Tibial nerve (tissue), 4 donors: ENCODE measurements around the gene NTF3. TPM values are rescaled to one million over a fixed set of nuclear protein-coding genes. Genes with fewer than 3 reads are reported as not detected.

Experiments used
- DNase-seq, 2 donors: peaks; one replicate each; pipeline ENCODE4 v3.0.0-alpha.2; 2019; ENCODE audit warnings: low spot score in 2 of 2
- H3K27ac ChIP-seq, 4 donors: fragments of 200-600 bp; sonication (generic) in 3 of 4; one replicate each; pipeline ENCODE4 v1.5.1; 2017 to 2019; ENCODE audit warnings: mild to moderate bottlenecking in 1 of 4
- H3K27me3 ChIP-seq, 2 donors: fragments of 200-600 bp; sonication (generic) in 1 of 2; one replicate each; pipeline versions ENCODE4 v1.5.1 to v1.6.0; 2017 to 2019
- H3K36me3 ChIP-seq, 3 donors: fragments of 200-600 bp; sonication (generic); one replicate each; pipeline ENCODE4 v1.5.1; 2018 to 2019
- H3K4me1 ChIP-seq, 4 donors: fragments of 200-600 bp; sonication (generic) in 3 of 4; one replicate each; pipeline ENCODE4 v1.5.1; 2017 to 2019
- H3K4me3 ChIP-seq, 4 donors: fragments of 200-600 bp; sonication (generic) in 3 of 4; one replicate each; pipeline ENCODE4 v1.5.1; 2017 to 2019; ENCODE audit warnings: mild to moderate bottlenecking in 1 of 4, moderate library complexity in 1 of 4
- H3K9me3 ChIP-seq, 4 donors: fragments of 200-600 bp; sonication (generic) in 3 of 4; one replicate each; pipeline ENCODE4 v1.5.1; 2017 to 2019
- EP300 ChIP-seq, 2 donors: sonication (generic); formaldehyde crosslinking; IDR thresholded peaks; one replicate each; pipeline ENCODE4 v1.6.1; 2017; ENCODE audit warnings: antibody characterized with exemption in 2 of 2, mild to moderate bottlenecking in 1 of 2
- POLR2A ChIP-seq, 2 donors: fragments of 450-650 bp; IDR thresholded peaks; one replicate each; pipeline ENCODE4 v1.6.1; 2017; ENCODE audit warnings: antibody characterized with exemption in 2 of 2, mild to moderate bottlenecking in 2 of 2, moderate library complexity in 2 of 2
- WGBS, 2 donors: methylation state at CpG; one replicate each; pipeline ENCODE4 v1.1.5; 2018; 5-methylcytosine and 5-hydroxymethylcytosine counted together
- total RNA-seq, 4 donors: library from RNA; depleted of rRNA; stranded (reverse); fragments of >200 nt; gene quantifications; one replicate each; pipeline ENCODE4 v1.1.0, GENCODE V29; 2016
- TF ChIP-seq, protein P1 (sequence below), 5 experiments: fragments of 200-600 bp in 3 of 5; fragments of 450-650 bp in 2 of 5; sonication (generic) in 3 of 5; IDR thresholded peaks; one replicate each; pipeline ENCODE4 v1.5.1; 2016 to 2019; ENCODE audit warnings: antibody characterized with exemption in 5 of 5, mild to moderate bottlenecking in 3 of 5, moderate library complexity in 2 of 5

NTF3 gene
- total RNA-seq, 4 donors from 2014 or later = 1.2 to 5.3 TPM; not detected in 2

DNA sequence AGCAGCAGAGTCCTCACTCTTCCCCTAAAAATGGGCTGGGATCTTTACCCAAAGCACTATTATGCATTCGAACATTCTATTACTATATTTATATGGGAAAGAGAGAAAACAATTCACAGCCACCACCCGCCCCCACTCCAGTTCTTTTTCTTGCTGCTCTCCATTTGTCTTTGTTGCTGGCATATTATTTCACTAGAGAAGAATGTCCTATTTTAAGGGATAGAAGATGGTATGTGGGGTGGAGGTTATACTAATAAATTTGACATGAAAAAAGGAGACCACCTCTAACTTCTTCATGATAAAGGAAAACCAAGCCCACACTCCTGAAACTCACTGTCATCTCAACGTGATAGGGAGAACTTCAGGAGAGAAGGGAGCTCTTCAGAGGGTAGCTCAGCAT is 28.5 kb upstream of the NTF3 start:
- TF ChIP-seq, protein P1, sequence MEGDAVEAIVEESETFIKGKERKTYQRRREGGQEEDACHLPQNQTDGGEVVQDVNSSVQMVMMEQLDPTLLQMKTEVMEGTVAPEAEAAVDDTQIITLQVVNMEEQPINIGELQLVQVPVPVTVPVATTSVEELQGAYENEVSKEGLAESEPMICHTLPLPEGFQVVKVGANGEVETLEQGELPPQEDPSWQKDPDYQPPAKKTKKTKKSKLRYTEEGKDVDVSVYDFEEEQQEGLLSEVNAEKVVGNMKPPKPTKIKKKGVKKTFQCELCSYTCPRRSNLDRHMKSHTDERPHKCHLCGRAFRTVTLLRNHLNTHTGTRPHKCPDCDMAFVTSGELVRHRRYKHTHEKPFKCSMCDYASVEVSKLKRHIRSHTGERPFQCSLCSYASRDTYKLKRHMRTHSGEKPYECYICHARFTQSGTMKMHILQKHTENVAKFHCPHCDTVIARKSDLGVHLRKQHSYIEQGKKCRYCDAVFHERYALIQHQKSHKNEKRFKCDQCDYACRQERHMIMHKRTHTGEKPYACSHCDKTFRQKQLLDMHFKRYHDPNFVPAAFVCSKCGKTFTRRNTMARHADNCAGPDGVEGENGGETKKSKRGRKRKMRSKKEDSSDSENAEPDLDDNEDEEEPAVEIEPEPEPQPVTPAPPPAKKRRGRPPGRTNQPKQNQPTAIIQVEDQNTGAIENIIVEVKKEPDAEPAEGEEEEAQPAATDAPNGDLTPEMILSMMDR (IDR thresholded peaks at IDR 0.05) = no peak
- TF ChIP-seq POLR2A (IDR thresholded peaks at IDR 0.05) (no peak), EP300 (IDR thresholded peaks at IDR 0.05) (no peak)
- Histone ChIP-seq H3K27ac (no peak overlapping the region), H3K27me3 (no peaks in the 10 kb centered on the region), H3K4me1 (no peaks in the 10 kb centered on the region), H3K36me3 (no peaks in the 10 kb centered on the region), H3K4me3 (no peak overlapping the region), H3K9me3 (no peaks in the 10 kb centered on the region)
- no peak for DNase-seq
- 42 to 53% methylated on average over 3 of the region's 3 CpGs for WGBS, 2 donors

GRCh38 chr12:5407034-5407856 is 24.7 kb upstream of the NTF3 start:
- DNase-seq = no peak
- H3K4me3 ChIP-seq = no peak overlapping the region
- no peak overlapping the region for H3K27ac ChIP-seq
- H3K4me1 ChIP-seq = no peaks in the 10 kb centered on the region
- peaks cover 0 to 8% (median 0%) of the 10 kb centered on the region in 4 donors for H3K9me3 ChIP-seq
- no peak for TF ChIP-seq POLR2A (IDR thresholded peaks at IDR 0.05)
- H3K36me3 ChIP-seq = no peaks in the 10 kb centered on the region
- H3K27me3 ChIP-seq = no peaks in the 10 kb centered on the region
- 44 to 51% methylated on average over 6 of the region's 6 CpGs for WGBS, 2 donors

DNA sequence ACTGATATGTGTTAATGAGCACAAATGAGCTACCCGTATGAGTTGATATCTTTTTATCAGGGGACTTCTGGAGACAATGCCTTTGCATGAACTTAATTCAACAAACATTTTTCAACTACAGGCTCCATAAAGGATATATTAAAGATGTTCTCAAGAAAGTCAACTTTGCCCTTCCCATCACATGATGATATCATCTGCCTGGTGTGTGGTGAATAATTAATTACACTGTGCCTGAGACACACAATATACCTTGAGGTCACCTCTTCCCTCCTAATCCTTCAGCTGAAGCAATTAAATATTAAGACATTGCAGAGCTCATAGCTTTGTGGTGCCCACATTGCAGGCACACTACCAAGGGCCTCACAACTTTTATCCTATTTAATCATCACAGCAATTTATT is 22.3 kb upstream of the NTF3 start:
- TF ChIP-seq EP300 (IDR thresholded peaks at IDR 0.05) (no peak), POLR2A (IDR thresholded peaks at IDR 0.05) (no peak)
- TF ChIP-seq, protein P1 (IDR thresholded peaks at IDR 0.05) = no peak
- no peaks in the 10 kb centered on the region for H3K4me1 ChIP-seq

GRCh38 chr12:5416571-5416970 is 15.3 kb upstream of the NTF3 start:
- no peak overlapping the region for H3K4me3 ChIP-seq
- WGBS, 2 donors = 88 to 89% methylated on average over 1 of the region's 1 CpG
- TF ChIP-seq EP300 (IDR thresholded peaks at IDR 0.05) = no peak
- TF ChIP-seq, protein P1 (IDR thresholded peaks at IDR 0.05) = no peak
- no peak for TF ChIP-seq POLR2A (IDR thresholded peaks at IDR 0.05)
- peaks cover 0 to 9% (median 0%) of the 10 kb centered on the region in 4 donors for H3K9me3 ChIP-seq
- H3K4me1 ChIP-seq = no peaks in the 10 kb centered on the region
- no peaks in the 10 kb centered on the region for H3K27me3 ChIP-seq
- DNase-seq = no peak
- H3K36me3 ChIP-seq = no peaks in the 10 kb centered on the region
- no peak overlapping the region for H3K27ac ChIP-seq

More for the DNA sequence above, 22.3 kb upstream of the NTF3 start:
- Histone ChIP-seq H3K36me3 (no peaks in the 10 kb centered on the region), H3K27me3 (no peaks in the 10 kb centered on the region), H3K27ac (no peak overlapping the region), H3K4me3 (no peak overlapping the region), H3K9me3 (peaks cover 0 to 9% (median 0%) of the 10 kb centered on the region in 4 donors)
- no peak for DNase-seq
- 60 to 70% methylated on average over 1 of the region's 1 CpG for WGBS, 2 donors

DNA sequence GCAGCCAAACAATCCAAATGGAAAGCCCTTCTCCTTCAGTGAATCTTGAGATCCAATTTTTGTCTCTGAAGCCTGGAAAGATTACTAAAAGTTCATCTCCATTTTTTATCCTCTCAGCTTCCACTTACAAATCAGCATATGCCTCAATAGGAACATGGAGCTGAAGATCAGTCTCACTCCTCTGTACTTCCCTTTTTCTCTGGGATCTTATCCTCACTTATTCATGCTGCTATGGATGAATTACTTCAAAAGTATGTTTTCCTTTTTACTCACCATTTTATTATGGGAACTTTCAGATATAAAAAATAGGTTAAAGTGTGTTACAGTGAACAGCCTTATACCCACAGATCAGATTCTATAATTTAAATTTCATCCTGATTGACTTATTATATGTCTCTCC is 14.4 kb upstream of the NTF3 start:
- Histone ChIP-seq H3K27me3 (no peaks in the 10 kb centered on the region), H3K36me3 (no peaks in the 10 kb centered on the region), H3K4me1 (no peaks in the 10 kb centered on the region), H3K27ac (no peak overlapping the region), H3K9me3 (peaks cover 0 to 6% (median 0%) of the 10 kb centered on the region in 4 donors), H3K4me3 (no peak overlapping the region)
- TF ChIP-seq, protein P1 (IDR thresholded peaks at IDR 0.05) = no peak
- TF ChIP-seq EP300 (IDR thresholded peaks at IDR 0.05) (no peak), POLR2A (IDR thresholded peaks at IDR 0.05) (no peak)
- DNase-seq = no peak
